ENCODE measurements around the gene TET3. TPM values are rescaled to one million over a fixed set of nuclear protein-coding genes. Genes with fewer than 3 reads are reported as not detected.

TET3 gene
- total and polyA plus RNA-seq, 2 of the 4 experiments (the other 2 are of a cell fraction) = 1.6 to 1.8 TPM

- Histone ChIP-seq H3K9me3 (ENCODE audit: control insufficient read depth, insufficient read depth, low read length) (no peaks in the 10 kb centered on the region), H3K4ac (ENCODE audit: low read depth, low read length) (no peak overlapping the region), H3K18ac (ENCODE audit: low read depth, low read length) (no peak overlapping the region), H3K27me3 (ENCODE audit: control insufficient read depth, insufficient read depth, low read length) (no peaks in the 10 kb centered on the region), H4K20me1 (ENCODE audit: insufficient read depth, low read length) (peaks cover 66% of the 10 kb centered on the region), H3K23ac (ENCODE audit: low read depth, low read length) (no peak overlapping the region), H2AK9ac (replicated peaks; ENCODE audit: low read depth, low read length, poor library complexity) (no peak overlapping the region), H2BK5ac (ENCODE audit: low read depth, low read length, poor library complexity, severe bottlenecking) (no peak overlapping the region), H3K4me1 (ENCODE audit: control insufficient read depth, insufficient read depth, low read length) (peaks cover 4% of the 10 kb centered on the region; the same call in 1 of the 2 replicates), H3K36me3 (ENCODE audit: control insufficient read depth, insufficient read depth, low read length) (no peaks in the 10 kb centered on the region), H2BK15ac (ENCODE audit: low read depth, low read length) (no peak overlapping the region), H3K27ac (ENCODE audit: insufficient read depth, low read length) (no peak overlapping the region), H3K9me1 (ENCODE audit: insufficient read depth, low read length) (peaks cover 20% of the 10 kb centered on the region), H2AK5ac (ENCODE audit: low read depth, low read length) (no peak overlapping the region), H4K91ac (ENCODE audit: insufficient read depth, low read depth, low read length) (no peak overlapping the region), H2BK120ac (ENCODE audit: low read depth, low read length) (no peak overlapping the region), H2BK20ac (ENCODE audit: low read depth, low read length) (no peak overlapping the region), H4K5ac (ENCODE audit: low read depth, low read length) (no peak overlapping the region), H3K14ac (replicated peaks; ENCODE audit: low read depth, low read length) (no peak overlapping the region), H2AFZ (replicated peaks; ENCODE audit: low read length, poor library complexity) (no peak overlapping the region), H3K56ac (ENCODE audit: extremely low read depth, insufficient read depth, low read length) (no peak overlapping the region), H3K9ac (ENCODE audit: low read depth, low read length) (no peak overlapping the region), H3K4me3 (ENCODE audit: insufficient read depth, low read depth, low read length) (no peak overlapping the region), H4K8ac (ENCODE audit: low read depth in 2 of 2, low read length in 2 of 2) (no peak overlapping the region), H3K79me1 (ENCODE audit: low read depth in 1 of 2, low read length in 2 of 2) (peaks cover 30 to 88% of the 10 kb centered on the region in 2 experiments), H3K4me2 (ENCODE audit: low read depth, low read length) (no peak overlapping the region)
- WGBS, 2 experiments (ENCODE audit: extremely low coverage in 2 of 2, insufficient read length in 1 of 2) = no CpG with 5 or more reads among the region's 8 CpGs
- dilution Hi-C loops (cut with HindIII; ENCODE audit: low sequenced_read_pairs, unreplicated experiment) (no loop called here), intact Hi-C loops (cut with micrococcal nuclease) (no loop called here), in situ Hi-C loops (cut with MboI; ENCODE audit: low sequenced_read_pairs) (no loop called here)
- POLR2A ChIA-PET (ENCODE audit: unreplicated experiment) = no interaction called here
- no peak for DNase-seq
- ATAC-seq (ENCODE audit: low read depth) = no peak
- TF ChIP-seq NFE2L2 (IDR thresholded peaks at IDR 0.05; ENCODE audit: low read depth, low read length) (no peak), RFX5 (IDR thresholded peaks at IDR 0.05; ENCODE audit: low read depth, low read length) (no peak), SMC3 (IDR thresholded peaks at IDR 0.05; ENCODE audit: low read depth, low read length) (no peak)
- CTCF ChIA-PET = interaction anchor here (0.9 kb wide), 1 partner anchor 16 kb away, joined by 3 read pairs; no protein-coding TSS in a partner anchor
- no TSS peak for BruUV-seq (replicated peaks)
These were observed 9.6 kb downstream of the TET3 start for GRCh38 chr2:73994178-73994831.
